ENCODE data around the gene SLC15A1.

SLC15A1 gene, protein sequence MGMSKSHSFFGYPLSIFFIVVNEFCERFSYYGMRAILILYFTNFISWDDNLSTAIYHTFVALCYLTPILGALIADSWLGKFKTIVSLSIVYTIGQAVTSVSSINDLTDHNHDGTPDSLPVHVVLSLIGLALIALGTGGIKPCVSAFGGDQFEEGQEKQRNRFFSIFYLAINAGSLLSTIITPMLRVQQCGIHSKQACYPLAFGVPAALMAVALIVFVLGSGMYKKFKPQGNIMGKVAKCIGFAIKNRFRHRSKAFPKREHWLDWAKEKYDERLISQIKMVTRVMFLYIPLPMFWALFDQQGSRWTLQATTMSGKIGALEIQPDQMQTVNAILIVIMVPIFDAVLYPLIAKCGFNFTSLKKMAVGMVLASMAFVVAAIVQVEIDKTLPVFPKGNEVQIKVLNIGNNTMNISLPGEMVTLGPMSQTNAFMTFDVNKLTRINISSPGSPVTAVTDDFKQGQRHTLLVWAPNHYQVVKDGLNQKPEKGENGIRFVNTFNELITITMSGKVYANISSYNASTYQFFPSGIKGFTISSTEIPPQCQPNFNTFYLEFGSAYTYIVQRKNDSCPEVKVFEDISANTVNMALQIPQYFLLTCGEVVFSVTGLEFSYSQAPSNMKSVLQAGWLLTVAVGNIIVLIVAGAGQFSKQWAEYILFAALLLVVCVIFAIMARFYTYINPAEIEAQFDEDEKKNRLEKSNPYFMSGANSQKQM

DNA sequence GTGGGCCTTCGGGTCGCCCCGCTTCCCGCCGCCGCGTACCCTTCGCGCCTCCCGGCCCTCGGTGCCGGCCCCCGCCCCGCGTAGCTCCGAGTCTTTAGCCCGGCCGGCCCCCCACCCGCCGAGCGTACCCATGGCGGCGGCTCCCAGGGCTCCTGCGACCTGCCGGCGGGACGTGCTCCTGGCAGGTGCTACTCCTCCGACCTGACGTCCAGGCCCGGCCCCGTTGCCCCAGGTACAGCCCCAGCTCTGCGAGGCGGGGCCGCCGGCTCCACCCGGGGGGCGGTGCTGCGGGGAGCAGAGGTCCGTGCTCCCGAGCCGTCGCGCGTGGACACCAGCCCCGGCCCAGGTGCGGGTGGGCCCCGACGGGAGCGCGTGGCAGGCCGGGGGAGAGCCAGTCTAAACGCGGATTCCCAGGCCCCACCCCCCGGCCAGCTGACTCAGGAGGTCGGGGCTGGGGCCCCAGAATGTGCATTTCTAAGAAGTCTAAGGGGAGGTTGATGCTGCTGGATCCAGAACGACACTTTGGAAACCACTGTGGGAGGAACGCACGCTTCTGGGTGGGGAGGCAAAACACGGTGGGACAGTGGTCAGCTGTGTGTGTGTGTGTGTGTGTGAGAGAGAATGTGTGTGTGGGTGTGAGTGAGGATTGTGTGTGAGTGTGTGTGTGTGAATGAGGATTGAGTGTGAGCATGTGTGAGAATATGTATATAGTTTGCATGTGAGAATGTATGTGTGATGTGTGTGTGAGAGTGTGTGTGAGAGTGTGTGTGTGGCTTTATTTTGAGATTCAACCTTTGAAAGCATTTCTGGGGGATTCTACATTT is at the start of gene SLC15A1:
SLC15A1 (minus strand) TSS at position 206 of the 824 bp plus-strand sequence; CDS start at position 132, 74 bp downstream.
- H3K4me3 ChIP-seq (ENCODE audit: low read depth, low read length): no peak within 1 kb of the TSS
- no peak for DNase-seq (ENCODE audit: low read depth)
- TF ChIP-seq, protein P1, sequence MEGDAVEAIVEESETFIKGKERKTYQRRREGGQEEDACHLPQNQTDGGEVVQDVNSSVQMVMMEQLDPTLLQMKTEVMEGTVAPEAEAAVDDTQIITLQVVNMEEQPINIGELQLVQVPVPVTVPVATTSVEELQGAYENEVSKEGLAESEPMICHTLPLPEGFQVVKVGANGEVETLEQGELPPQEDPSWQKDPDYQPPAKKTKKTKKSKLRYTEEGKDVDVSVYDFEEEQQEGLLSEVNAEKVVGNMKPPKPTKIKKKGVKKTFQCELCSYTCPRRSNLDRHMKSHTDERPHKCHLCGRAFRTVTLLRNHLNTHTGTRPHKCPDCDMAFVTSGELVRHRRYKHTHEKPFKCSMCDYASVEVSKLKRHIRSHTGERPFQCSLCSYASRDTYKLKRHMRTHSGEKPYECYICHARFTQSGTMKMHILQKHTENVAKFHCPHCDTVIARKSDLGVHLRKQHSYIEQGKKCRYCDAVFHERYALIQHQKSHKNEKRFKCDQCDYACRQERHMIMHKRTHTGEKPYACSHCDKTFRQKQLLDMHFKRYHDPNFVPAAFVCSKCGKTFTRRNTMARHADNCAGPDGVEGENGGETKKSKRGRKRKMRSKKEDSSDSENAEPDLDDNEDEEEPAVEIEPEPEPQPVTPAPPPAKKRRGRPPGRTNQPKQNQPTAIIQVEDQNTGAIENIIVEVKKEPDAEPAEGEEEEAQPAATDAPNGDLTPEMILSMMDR (IDR thresholded peaks at IDR 0.05; ENCODE audit: insufficient read depth, low read depth, low read length, missing control alignments): no peak

DNA sequence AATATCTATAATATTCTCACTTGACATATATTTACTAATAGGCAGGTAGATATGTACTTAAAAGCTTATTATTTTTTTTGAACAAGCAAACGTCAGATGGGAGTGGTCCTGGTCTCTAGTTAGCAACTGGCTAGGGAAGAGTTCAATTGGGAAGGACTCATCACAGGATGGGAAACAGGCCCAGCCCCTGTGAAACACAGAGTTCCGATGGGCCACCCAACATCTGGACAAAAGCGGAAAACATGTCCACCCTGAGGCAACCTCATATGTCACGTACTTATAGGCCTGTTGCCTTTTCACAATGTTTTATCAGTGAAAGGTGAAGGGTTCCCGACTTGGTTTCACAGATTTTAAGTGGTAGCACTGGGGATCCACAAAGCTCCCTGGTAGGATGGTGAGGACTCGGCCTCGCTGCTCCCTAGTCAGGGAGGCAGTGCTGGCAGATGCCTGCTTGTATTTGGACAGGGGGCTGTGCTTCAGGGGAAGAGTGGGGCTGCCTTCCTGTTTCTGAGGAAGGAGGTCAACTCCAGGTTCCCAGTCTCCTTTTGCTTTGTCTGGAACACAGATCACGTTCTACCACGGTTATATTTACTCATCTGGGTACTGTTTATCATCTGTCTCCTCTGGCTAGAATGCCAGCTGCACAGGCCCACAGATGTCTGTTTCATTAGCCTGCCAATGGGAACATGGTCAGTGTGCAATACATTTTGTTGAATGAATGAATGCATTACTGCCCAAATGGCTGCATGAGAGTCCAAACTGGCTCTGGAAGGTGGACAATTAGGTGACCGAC is 49.4 kb upstream of the SLC15A1 start:
- H3K4me3 ChIP-seq (ENCODE audit: low read depth, low read length): no peak overlapping the region
- no peak for DNase-seq (ENCODE audit: low read depth)
- TF ChIP-seq, protein P1 (IDR thresholded peaks at IDR 0.05; ENCODE audit: insufficient read depth, low read depth, low read length, missing control alignments): no peak

DNA sequence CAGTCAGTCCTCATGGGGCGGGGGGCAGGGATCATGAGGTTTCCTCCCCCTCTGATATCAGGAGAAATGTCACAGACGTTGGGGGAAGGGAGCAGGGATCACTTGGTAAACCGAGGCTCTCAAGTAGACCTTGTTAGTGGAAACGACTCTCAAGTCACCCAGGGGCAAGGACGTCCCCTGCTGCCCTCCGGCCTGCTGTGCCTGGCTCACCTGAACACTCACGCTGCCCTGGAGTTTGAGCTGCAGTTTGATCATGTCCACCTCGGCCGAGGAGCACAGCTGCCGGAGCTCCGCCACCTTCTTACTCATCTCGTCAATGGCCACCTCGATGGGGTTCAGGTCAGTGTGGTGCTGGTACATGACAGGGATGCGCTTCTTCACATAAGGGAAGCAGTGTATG is 47.6 kb upstream of the SLC15A1 start:
- H3K4me3 ChIP-seq (ENCODE audit: low read depth, low read length): no peak overlapping the region
- DNase-seq (ENCODE audit: low read depth): no peak
- TF ChIP-seq, protein P1 (IDR thresholded peaks at IDR 0.05; ENCODE audit: insufficient read depth, low read depth, low read length, missing control alignments): no peak

DNA sequence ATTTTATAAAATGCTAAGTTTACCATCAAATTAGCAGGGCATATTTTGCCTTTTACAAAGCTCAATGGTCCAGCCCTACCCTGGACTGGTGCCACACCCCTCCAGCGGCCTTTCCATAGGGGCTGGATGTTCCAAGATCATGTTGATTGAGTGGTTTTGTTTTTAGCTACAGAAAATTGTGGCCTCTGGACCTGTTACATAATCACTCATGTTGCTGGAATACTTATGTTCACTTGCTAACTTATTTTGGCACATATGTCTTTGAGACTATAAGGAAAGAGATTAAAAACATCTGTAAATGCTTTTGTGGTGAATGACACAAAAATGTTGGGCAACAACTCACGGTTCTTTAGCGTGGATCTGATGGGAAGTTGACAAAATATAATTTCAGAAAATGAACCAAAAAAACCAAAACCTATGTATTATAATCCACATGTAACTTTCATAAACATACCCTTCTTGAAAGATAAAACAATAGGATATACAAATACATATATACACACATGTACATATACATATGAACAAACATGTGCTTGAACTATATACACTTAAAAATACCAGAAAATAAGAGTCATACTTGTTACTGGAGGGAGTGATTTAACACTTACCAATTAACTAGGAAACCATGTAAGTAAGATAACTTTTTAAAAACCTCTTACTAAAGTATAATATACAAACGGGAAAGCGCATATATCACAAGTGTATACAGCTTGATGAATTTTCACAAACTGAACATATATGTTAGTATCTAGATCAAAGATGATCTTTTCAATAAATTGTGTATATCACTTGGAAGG is 46.6 kb upstream of the SLC15A1 start:
- H3K4me3 ChIP-seq (ENCODE audit: low read depth, low read length): no peak overlapping the region
- DNase-seq (ENCODE audit: low read depth): no peak
- TF ChIP-seq, protein P1 (IDR thresholded peaks at IDR 0.05; ENCODE audit: insufficient read depth, low read depth, low read length, missing control alignments): no peak

DNA sequence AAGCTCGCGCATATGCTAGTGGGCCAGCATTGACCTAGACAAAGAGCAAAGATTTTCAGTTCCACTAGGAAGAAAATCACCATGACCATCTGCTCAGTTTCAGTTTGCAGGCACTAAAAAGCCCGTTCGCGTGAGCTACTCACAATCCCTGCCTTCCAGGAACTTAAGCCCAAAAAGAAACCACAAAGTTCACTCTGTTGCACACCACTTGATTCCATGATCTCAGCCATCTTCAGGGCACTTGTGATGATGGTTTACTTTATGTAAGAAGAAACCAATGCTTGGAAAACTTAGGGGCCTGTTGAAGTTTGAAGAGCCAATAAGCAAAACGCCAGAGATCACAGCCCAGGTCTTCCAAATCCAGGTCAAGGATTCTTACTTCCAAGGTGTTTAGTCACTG is 45.0 kb upstream of the SLC15A1 start:
- DNase-seq (ENCODE audit: low read depth): no peak
- no peak overlapping the region for H3K4me3 ChIP-seq (ENCODE audit: low read depth, low read length)
- TF ChIP-seq, protein P1 (IDR thresholded peaks at IDR 0.05; ENCODE audit: insufficient read depth, low read depth, low read length, missing control alignments): no peak

Data from GM12865 (cell line).